ENCODE results near the gene C3orf20. TPM values are rescaled to one million over a fixed set of nuclear protein-coding genes. Genes with fewer than 3 reads are reported as not detected.
A peak's percentile ranks its signal among the peaks of the same experiment; 100 is the strongest.

C3orf20 gene
- total and polyA plus RNA-seq, 9 of the 15 experiments (the other 6 are each of a cell fraction or from before 2014, with no cell fraction given): 0.04 TPM; not detected in 8

GRCh38 chr3:14646589-14647413 is 28.1 kb upstream of the C3orf20 start (continued):
- TF ChIP-seq IRF1 (CRISPR knock-in tag; IDR thresholded peaks at IDR 0.05; ENCODE audit: borderline replicate concordance): no peak
- TF ChIP-seq ZNF316 (IDR thresholded peaks at IDR 0.05): no peak
- TF ChIP-seq GATA2 (CRISPR knock-in tag; IDR thresholded peaks at IDR 0.05): no peak
- TF ChIP-seq USF1 (CRISPR knock-in tag; IDR thresholded peaks at IDR 0.05): peak; percentile 33; the same call in 1 of the 2 replicates
- TF ChIP-seq NFXL1 (CRISPR knock-in tag; IDR thresholded peaks at IDR 0.05): no peak; the same call in 1 of the 2 replicates
- no peak for TF ChIP-seq NCOA4 (IDR thresholded peaks at IDR 0.05; ENCODE audit: partially characterized antibody)
- no peak for TF ChIP-seq ZNF75A (CRISPR knock-in tag; IDR thresholded peaks at IDR 0.05)
- TF ChIP-seq HNRNPL (IDR thresholded peaks at IDR 0.05; ENCODE audit: low read depth, low read length): no peak
- TF ChIP-seq FOXJ2 (tag; IDR thresholded peaks at IDR 0.05): peak; percentile 72
- TF ChIP-seq TBP (optimal IDR thresholded peaks at IDR 0.05; ENCODE audit: low read depth, low read length): peak; percentile 37
- TF ChIP-seq HIVEP1 (CRISPR knock-in tag; IDR thresholded peaks at IDR 0.05): 0 out of 2 replicates have a peak, but pooled peaks have one; percentile 33
- TF ChIP-seq TGIF2 (CRISPR knock-in tag; IDR thresholded peaks at IDR 0.05): no peak
- TF ChIP-seq KDM5B (IDR thresholded peaks at IDR 0.05; ENCODE audit: insufficient replicate concordance, low read depth, low read length): no peak
- TF ChIP-seq NR3C1 (CRISPR knock-in tag; IDR thresholded peaks at IDR 0.05): no peak
- no peak for TF ChIP-seq KAT2B (IDR thresholded peaks at IDR 0.05; ENCODE audit: low read depth, low read length)
- no peak for TF ChIP-seq CCNT2 (IDR thresholded peaks at IDR 0.05; ENCODE audit: borderline replicate concordance, extremely low read depth, insufficient read length, low read depth, low read length)
- TF ChIP-seq STAT5A (IDR thresholded peaks at IDR 0.05; ENCODE audit: borderline replicate concordance, low read length): no peak
- TF ChIP-seq PRDM10 (IDR thresholded peaks at IDR 0.05; ENCODE audit: partially characterized antibody): no peak
- no peak for TF ChIP-seq BRF1 (IDR thresholded peaks at IDR 0.05; ENCODE audit: borderline replicate concordance, extremely low read depth, insufficient read length)
- TF ChIP-seq LEF1 (IDR thresholded peaks at IDR 0.05): no peak
- no peak; a peak in 1 of 4 replicates for TF ChIP-seq NRF1 (conservative IDR thresholded peaks at IDR 0.05 in 1 of 2, IDR thresholded peaks at IDR 0.05 in 1 of 2)
